ENCODE results near the gene TTC34.
A peak's percentile ranks its signal among the peaks of the same experiment; 100 is the strongest.

TTC34 gene

GRCh38 chr1:2828586-2829250 lies 27.2 kb upstream of the TTC34 start:
- no peak for DNase-seq (ENCODE audit: low spot score)

- DNase-seq (ENCODE audit: low spot score): no peak
Observed at GRCh38 chr1:2826736-2827292, 25.3 kb upstream of the TTC34 start.

GRCh38 chr1:2826316-2826715 lies 24.8 kb upstream of the TTC34 start:
- no peak for DNase-seq (ENCODE audit: low spot score)

- no peak for DNase-seq (ENCODE audit: low spot score)
Observed at GRCh38 chr1:2825487-2826189, 24.1 kb upstream of the TTC34 start.

- no peak for DNase-seq (ENCODE audit: low spot score)
Observed at GRCh38 chr1:2824999-2825398, 23.5 kb upstream of the TTC34 start.

GRCh38 chr1:2823921-2824610 lies 22.6 kb upstream of the TTC34 start:
- no peak for DNase-seq (ENCODE audit: low spot score)

GRCh38 chr1:2822621-2823145 lies 21.2 kb upstream of the TTC34 start:
- DNase-seq (ENCODE audit: low spot score): no peak

GRCh38 chr1:2821966-2822620 lies 20.6 kb upstream of the TTC34 start:
- peak; percentile 4 for DNase-seq (ENCODE audit: low spot score)

GRCh38 chr1:2821373-2821955 lies 20.0 kb upstream of the TTC34 start:
- no peak for DNase-seq (ENCODE audit: low spot score)

- no peak for DNase-seq (ENCODE audit: low spot score)
Observed at GRCh38 chr1:2820731-2821372, 19.4 kb upstream of the TTC34 start.

GRCh38 chr1:2819831-2820730 lies 18.6 kb upstream of the TTC34 start:
- DNase-seq (ENCODE audit: low spot score): no peak

- DNase-seq (ENCODE audit: low spot score): no peak
Observed at GRCh38 chr1:2819429-2819828, 17.9 kb upstream of the TTC34 start.

- no peak for DNase-seq (ENCODE audit: low spot score)
Observed at GRCh38 chr1:2817784-2818564, 16.5 kb upstream of the TTC34 start.

- no peak for DNase-seq (ENCODE audit: low spot score)
Observed at GRCh38 chr1:2816786-2817185, 15.3 kb upstream of the TTC34 start.

GRCh38 chr1:2815551-2815950 lies 14.1 kb upstream of the TTC34 start:
- DNase-seq (ENCODE audit: low spot score): no peak

GRCh38 chr1:2814511-2815075 lies 13.1 kb upstream of the TTC34 start:
- DNase-seq (ENCODE audit: low spot score): no peak

- no peak for DNase-seq (ENCODE audit: low spot score)
Observed at GRCh38 chr1:2812939-2813653, 11.6 kb upstream of the TTC34 start.

GRCh38 chr1:2812136-2812535 lies 10.6 kb upstream of the TTC34 start:
- no peak for DNase-seq (ENCODE audit: low spot score)

Data from pons (tissue), 1 donor.